Small intestine (tissue), 7 donors: ENCODE results near the gene ENC1. TPM values are rescaled to one million over a fixed set of nuclear protein-coding genes. Genes with fewer than 3 reads are reported as not detected.

ENCODE experiments used
- DNase-seq, 2 donors: peaks; one replicate each; pipeline versions ENCODE4 v3.0.0 to v3.0.0-alpha.2; 2013
- FAIRE-seq: peaks from 2 replicates; lab custom pipeline; 2012; peaks lifted over from hg19 to GRCh38; lab: Jason Lieb, UNC
- H3K27ac ChIP-seq, 3 donors: one replicate each; pipeline ENCODE4 v1.5.1; 2013; ENCODE audit warnings: low read length in 2 of 3, mild to moderate bottlenecking in 2 of 3, control low read depth in 1 of 3, inconsistent platforms in 1 of 3, low read depth in 1 of 3, moderate library complexity in 1 of 3
- H3K27me3 ChIP-seq, 3 donors: one replicate each; pipeline ENCODE4 v1.6.1; 2013; ENCODE audit warnings: low read length in 3 of 3, inconsistent platforms in 1 of 3; ENCODE audit not compliant: control insufficient read depth in 3 of 3, insufficient read depth in 3 of 3
- H3K36me3 ChIP-seq, 3 donors: one replicate each; pipeline ENCODE4 v1.6.1; 2013; ENCODE audit warnings: low read length in 3 of 3, inconsistent platforms in 1 of 3, low read depth in 1 of 3, mild to moderate bottlenecking in 1 of 3, moderate library complexity in 1 of 3; ENCODE audit not compliant: control insufficient read depth in 3 of 3, insufficient read depth in 2 of 3
- H3K4me1 ChIP-seq, 3 donors: one replicate each; pipeline ENCODE4 v1.6.1; 2013; ENCODE audit warnings: low read length in 2 of 3, inconsistent platforms in 1 of 3, low read depth in 1 of 3, mild to moderate bottlenecking in 1 of 3, moderate library complexity in 1 of 3; ENCODE audit not compliant: control insufficient read depth in 3 of 3, insufficient read depth in 2 of 3
- H3K4me3 ChIP-seq, 3 donors: one replicate each; pipeline ENCODE4 v1.5.1; 2013; ENCODE audit warnings: low read length in 3 of 3, control low read depth in 1 of 3, inconsistent platforms in 1 of 3, low read depth in 1 of 3, mild to moderate bottlenecking in 1 of 3, moderate library complexity in 1 of 3
- H3K9me3 ChIP-seq, 2 donors: one replicate each; pipeline ENCODE4 v1.6.1; 2013; ENCODE audit warnings: low read depth in 1 of 2, low read length in 1 of 2; ENCODE audit not compliant: control insufficient read depth in 2 of 2, insufficient read depth in 1 of 2
- WGBS, 3 donors: extraction: QIAGEN DNeasy Blood & Tissue Kit; methylation state at CpG; one replicate each; pipeline ENCODE4 v1.1.7; 2013; 5-methylcytosine and 5-hydroxymethylcytosine counted together
- polyA plus RNA-seq, 4 donors: library from polyadenylated mRNA; stranded (reverse) in 3 of 4; unstranded in 1 of 4; fragments of 200-250 nt in 3 of 4; fragments of 120-200 nt in 1 of 4; gene quantifications; one replicate each; pipeline versions ENCODE4 v1.2.1 to v1.2.3, GENCODE V29; 2013
- donor health status: healthy with polysubstance abuse.
- donor health status: control.
- donor health status: control.
- donor health status: Bipolar disorder and iron deficiency.
- donor health status: healthy.

Gene ENC1
- polyA plus RNA-seq, 4 donors = 6.8 to 107 (median 16.9) TPM

DNA sequence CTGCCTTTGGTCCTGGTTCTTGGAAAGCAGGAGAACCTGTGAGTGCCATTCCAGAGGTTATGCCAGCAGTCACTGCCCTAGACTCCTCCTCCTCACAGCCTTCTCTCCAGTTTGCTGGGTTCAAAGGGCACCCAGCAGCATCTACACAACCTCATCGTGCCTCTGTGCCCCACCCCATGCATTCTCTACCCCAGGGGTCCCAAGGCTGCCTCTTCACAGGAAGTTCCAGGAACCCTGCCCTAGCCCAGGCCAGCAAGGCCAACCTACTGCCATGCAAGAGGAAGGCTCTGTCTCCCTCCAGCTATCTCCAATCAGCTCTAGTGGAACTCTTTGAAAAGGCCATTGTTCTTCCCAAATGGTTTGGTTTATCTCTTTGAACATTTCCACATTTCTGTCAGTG is 21.2 kb downstream of the ENC1 start:
- Histone ChIP-seq H3K36me3 (no peaks in the 10 kb centered on the region), H3K9me3 (no peaks in the 10 kb centered on the region), H3K27me3 (no peaks in the 10 kb centered on the region), H3K4me3 (no peak overlapping the region), H3K27ac (no peak overlapping the region), H3K4me1 (peaks cover 0 to 30% (median 4%) of the 10 kb centered on the region in 3 donors)
- DNase-seq (peak; percentile 55 to 57), FAIRE-seq (no peak)
- 7 to 36% (median 13%) methylated on average over 1 of the region's 1 CpG for WGBS, 3 donors

GRCh38 chr5:74618106-74618505 is 22.4 kb downstream of the ENC1 start:
- Histone ChIP-seq H3K27ac (peak overlapping the region in 1 of 3 donors; percentile 38), H3K27me3 (no peaks in the 10 kb centered on the region), H3K4me3 (no peak overlapping the region), H3K4me1 (peaks cover 0 to 30% (median 4%) of the 10 kb centered on the region in 3 donors), H3K9me3 (no peaks in the 10 kb centered on the region), H3K36me3 (no peaks in the 10 kb centered on the region)
- WGBS, 3 donors = 88 to 93% (median 90%) methylated on average over 5 of the region's 5 CpGs
- no peak for DNase-seq
- FAIRE-seq = no peak

DNA sequence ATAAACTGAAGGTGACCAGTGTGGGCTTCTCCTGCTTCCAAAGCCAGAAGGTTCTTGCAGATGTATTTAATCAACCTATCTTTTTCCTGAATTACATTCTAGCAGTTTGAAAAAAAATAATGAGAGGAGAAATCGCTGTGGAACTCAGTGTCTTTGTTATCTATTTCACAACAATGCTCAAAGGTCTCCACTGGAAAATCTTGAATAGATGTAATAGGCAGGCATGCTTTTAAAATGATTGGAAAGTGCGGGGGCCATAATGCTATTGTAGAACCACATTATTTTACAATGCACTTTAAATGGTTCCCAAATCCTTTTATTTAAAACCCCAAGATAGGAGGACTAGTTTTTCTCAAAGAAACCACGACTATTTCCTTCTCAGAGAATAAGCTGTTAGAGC is 23.3 kb downstream of the ENC1 start:
- no peak overlapping the region for H3K4me3 ChIP-seq
- H3K27ac ChIP-seq = peak overlapping the region in 1 of 3 donors; percentile 38
- H3K9me3 ChIP-seq = no peaks in the 10 kb centered on the region
- FAIRE-seq = no peak
- H3K27me3 ChIP-seq = no peaks in the 10 kb centered on the region
- H3K36me3 ChIP-seq = no peaks in the 10 kb centered on the region
- H3K4me1 ChIP-seq = peaks cover 0 to 32% (median 4%) of the 10 kb centered on the region in 3 donors
- peak in 1 of 2 donors; percentile 75 for DNase-seq
- 41 to 62% (median 47%) methylated on average over 3 of the region's 3 CpGs for WGBS, 3 donors

GRCh38 chr5:74616236-74617146 is 24.0 kb downstream of the ENC1 start:
- no peak for DNase-seq
- peaks cover 0 to 39% (median 4%) of the 10 kb centered on the region in 3 donors for H3K4me1 ChIP-seq
- FAIRE-seq = no peak
- H3K4me3 ChIP-seq = no peak overlapping the region
- H3K27ac ChIP-seq = peak overlapping the region in 1 of 3 donors; percentile 38
- no peaks in the 10 kb centered on the region for H3K9me3 ChIP-seq
- no peaks in the 10 kb centered on the region for H3K36me3 ChIP-seq
- no peaks in the 10 kb centered on the region for H3K27me3 ChIP-seq
- 85 to 92% (median 90%) methylated on average over 23 of the region's 23 CpGs for WGBS, 3 donors

GRCh38 chr5:74613283-74613682 is 27.2 kb downstream of the ENC1 start:
- no peaks in the 10 kb centered on the region for H3K36me3 ChIP-seq
- peaks cover 0 to 31% (median 0%) of the 10 kb centered on the region in 3 donors for H3K4me1 ChIP-seq
- H3K27me3 ChIP-seq = no peaks in the 10 kb centered on the region
- no peak for FAIRE-seq
- no peak overlapping the region for H3K4me3 ChIP-seq
- no peak for DNase-seq
- 64 to 77% (median 76%) methylated on average over 2 of the region's 2 CpGs for WGBS, 3 donors
- H3K9me3 ChIP-seq = no peaks in the 10 kb centered on the region
- H3K27ac ChIP-seq = no peak overlapping the region

DNA sequence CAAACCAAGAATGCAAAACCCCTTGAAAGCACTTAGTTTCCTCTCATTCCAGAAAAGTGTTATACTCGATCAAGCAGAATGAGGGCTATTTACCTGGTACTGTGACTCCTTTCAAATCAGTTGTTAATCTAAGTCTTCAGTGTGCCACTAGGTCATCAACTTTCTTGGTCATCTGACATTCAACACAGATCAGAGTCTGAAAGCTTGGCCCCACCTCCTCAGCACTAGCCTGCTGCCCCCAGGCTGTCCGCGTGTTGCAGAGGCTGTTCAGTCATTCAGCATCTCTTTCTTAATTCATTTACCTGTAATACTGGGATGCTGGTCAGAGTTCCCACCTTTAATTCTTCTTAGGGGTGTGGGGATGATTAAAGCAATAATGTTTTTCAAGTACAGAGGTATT is 28.5 kb downstream of the ENC1 start:
- WGBS, 3 donors = 88 to 91% (median 89%) methylated on average over 3 of the region's 3 CpGs
- Histone ChIP-seq H3K36me3 (no peaks in the 10 kb centered on the region), H3K27me3 (no peaks in the 10 kb centered on the region), H3K9me3 (no peaks in the 10 kb centered on the region), H3K4me3 (no peak overlapping the region), H3K27ac (peak overlapping the region in 1 of 3 donors; percentile 47), H3K4me1 (peaks cover 0 to 21% (median 0%) of the 10 kb centered on the region in 3 donors)
- DNase-seq = peak in 1 of 2 donors; percentile 75
- no peak for FAIRE-seq

- Histone ChIP-seq H3K4me1 (peaks cover 0 to 10% (median 0%) of the 10 kb centered on the region in 3 donors), H3K27me3 (no peaks in the 10 kb centered on the region), H3K36me3 (no peaks in the 10 kb centered on the region), H3K4me3 (no peak overlapping the region), H3K27ac (no peak overlapping the region), H3K9me3 (no peaks in the 10 kb centered on the region)
- 85 to 90% (median 87%) methylated on average over 5 of the region's 5 CpGs for WGBS, 3 donors
- no peak for FAIRE-seq
- DNase-seq = no peak
Measured at GRCh38 chr5:74608736-74609601, 31.6 kb downstream of the ENC1 start.

DNA sequence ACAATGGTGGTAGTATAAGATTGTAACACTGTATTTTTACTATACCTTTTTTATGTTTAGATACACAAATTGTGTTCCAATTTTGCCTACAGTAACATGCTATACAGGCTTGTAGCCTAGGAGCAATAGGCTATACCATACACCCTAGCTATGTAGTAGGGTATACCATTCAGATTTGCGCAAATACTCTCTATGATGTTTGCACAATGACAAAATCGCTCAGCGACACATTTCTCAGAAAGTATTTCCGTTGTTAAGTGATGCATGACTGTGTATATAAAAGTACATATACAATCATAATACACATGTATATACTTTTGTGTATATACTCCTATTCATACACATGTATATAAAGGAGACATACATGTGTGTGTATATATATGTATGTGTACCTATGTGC is 34.8 kb downstream of the ENC1 start:
- H3K4me1 ChIP-seq = no peaks in the 10 kb centered on the region
- H3K27me3 ChIP-seq = no peaks in the 10 kb centered on the region
- WGBS, 3 donors = 90 to 93% (median 93%) methylated on average over 4 of the region's 4 CpGs
- DNase-seq (no peak), FAIRE-seq (no peak)
- no peak overlapping the region for H3K4me3 ChIP-seq
- H3K27ac ChIP-seq = no peak overlapping the region
- no peaks in the 10 kb centered on the region for H3K9me3 ChIP-seq
- H3K36me3 ChIP-seq = no peaks in the 10 kb centered on the region
